Endothelial cell (in vitro differentiated cells): ENCODE results near the gene AQP3. TPM values are rescaled to one million over a fixed set of nuclear protein-coding genes. Genes with fewer than 3 reads are reported as not detected.

Experiments used
- DNase-seq: peaks from one replicate; pipeline ENCODE4 v3.0.0; 2021; ENCODE audit warnings: low spot score
- H3K27ac Mint-ChIP-seq: one replicate; pipeline ENCODE4 v1.8.0; 2021; ENCODE audit warnings: mixed read lengths, inconsistent platforms; ENCODE audit not compliant: unreplicated experiment
- H3K27me3 Mint-ChIP-seq: one replicate; pipeline ENCODE4 v1.8.0; 2021; ENCODE audit warnings: mild to moderate bottlenecking, moderate library complexity, mixed read lengths, inconsistent platforms; ENCODE audit not compliant: unreplicated experiment
- H3K36me3 Mint-ChIP-seq: one replicate; pipeline ENCODE4 v1.8.0; 2021; ENCODE audit warnings: mild to moderate bottlenecking, low read depth, mixed read lengths, inconsistent platforms; ENCODE audit not compliant: unreplicated experiment
- H3K4me1 Mint-ChIP-seq: one replicate; pipeline ENCODE4 v1.8.0; 2021; ENCODE audit warnings: mild to moderate bottlenecking, mixed read lengths, inconsistent platforms; ENCODE audit not compliant: unreplicated experiment
- H3K4me3 Mint-ChIP-seq: one replicate; pipeline ENCODE4 v1.8.0; 2021; ENCODE audit warnings: mild to moderate bottlenecking, mixed read lengths, inconsistent platforms; ENCODE audit not compliant: unreplicated experiment
- H3K9me3 Mint-ChIP-seq: one replicate; pipeline ENCODE4 v1.8.0; 2021; ENCODE audit warnings: mixed read lengths, inconsistent platforms; ENCODE audit not compliant: unreplicated experiment
- CTCF ChIP-seq: fragments of 200-600 bp; sonication (generic); IDR thresholded peaks from one replicate; pipeline ENCODE4 v1.5.0; 2021; ENCODE audit warnings: antibody characterized with exemption; ENCODE audit not compliant: unreplicated experiment
- total RNA-seq: library from RNA; stranded (reverse); fragmentation: NEBNext Ultra II Directional; extraction: Animal tissue kit (Norgen Biotek cat#: 25700); gene quantifications from one replicate; pipeline ENCODE4 v1.2.1, GENCODE V29; 2021; ENCODE audit not compliant: unreplicated experiment

AQP3 gene
- total RNA-seq, 1 donor from 2014 or later, result 6.0 TPM

GRCh38 chr9:33437898-33438297 is 9.5 kb downstream of the AQP3 start:
- Mint-ChIP-seq H3K9me3 (no peaks in the 10 kb centered on the region), H3K4me1 (peaks cover 45% of the 10 kb centered on the region), H3K4me3 (no peak overlapping the region), H3K36me3 (no peaks in the 10 kb centered on the region), H3K27ac (no peak overlapping the region), H3K27me3 (peaks cover 9% of the 10 kb centered on the region)
- DNase-seq, result no peak
- TF ChIP-seq CTCF, result no peak

- TF ChIP-seq CTCF, result no peak
- H3K27me3 Mint-ChIP-seq, result peaks cover 9% of the 10 kb centered on the region
- no peak overlapping the region for H3K4me3 Mint-ChIP-seq
- no peaks in the 10 kb centered on the region for H3K36me3 Mint-ChIP-seq
- no peak for DNase-seq
- H3K4me1 Mint-ChIP-seq, result peaks cover 45% of the 10 kb centered on the region
- H3K27ac Mint-ChIP-seq, result no peak overlapping the region
- no peaks in the 10 kb centered on the region for H3K9me3 Mint-ChIP-seq
These were observed 10.2 kb downstream of the AQP3 start for GRCh38 chr9:33437205-33437604.

- no peak overlapping the region for H3K4me3 Mint-ChIP-seq
- no peak for DNase-seq
- H3K27me3 Mint-ChIP-seq, result peaks cover 9% of the 10 kb centered on the region
- H3K27ac Mint-ChIP-seq, result no peak overlapping the region
- no peaks in the 10 kb centered on the region for H3K9me3 Mint-ChIP-seq
- TF ChIP-seq CTCF, result no peak
- peaks cover 45% of the 10 kb centered on the region for H3K4me1 Mint-ChIP-seq
- no peaks in the 10 kb centered on the region for H3K36me3 Mint-ChIP-seq
These were observed 10.9 kb downstream of the AQP3 start for GRCh38 chr9:33436445-33436844.

GRCh38 chr9:33435821-33436277 is 11.5 kb downstream of the AQP3 start:
- no peak for TF ChIP-seq CTCF
- no peak for DNase-seq
- Mint-ChIP-seq H3K27ac (no peak overlapping the region), H3K4me3 (no peak overlapping the region), H3K4me1 (peaks cover 45% of the 10 kb centered on the region), H3K36me3 (no peaks in the 10 kb centered on the region), H3K27me3 (peaks cover 6% of the 10 kb centered on the region), H3K9me3 (no peaks in the 10 kb centered on the region)

- Mint-ChIP-seq H3K4me3 (no peak overlapping the region), H3K27ac (no peak overlapping the region), H3K36me3 (no peaks in the 10 kb centered on the region), H3K27me3 (peaks cover 9% of the 10 kb centered on the region), H3K4me1 (peaks cover 37% of the 10 kb centered on the region), H3K9me3 (no peaks in the 10 kb centered on the region)
- no peak for DNase-seq
- no peak for TF ChIP-seq CTCF
These were observed 12.9 kb downstream of the AQP3 start for GRCh38 chr9:33434317-33435105.
